Measurements from ENCODE around the gene CFAP92.
A peak's percentile ranks its signal among the peaks of the same experiment; 100 is the strongest.

Gene CFAP92

GRCh38 chr3:129015388-129016105 is 21.7 kb upstream of the CFAP92 start:
- DNase-seq (ENCODE audit: low read depth), result peak; percentile 44
- TF ChIP-seq, protein P1, sequence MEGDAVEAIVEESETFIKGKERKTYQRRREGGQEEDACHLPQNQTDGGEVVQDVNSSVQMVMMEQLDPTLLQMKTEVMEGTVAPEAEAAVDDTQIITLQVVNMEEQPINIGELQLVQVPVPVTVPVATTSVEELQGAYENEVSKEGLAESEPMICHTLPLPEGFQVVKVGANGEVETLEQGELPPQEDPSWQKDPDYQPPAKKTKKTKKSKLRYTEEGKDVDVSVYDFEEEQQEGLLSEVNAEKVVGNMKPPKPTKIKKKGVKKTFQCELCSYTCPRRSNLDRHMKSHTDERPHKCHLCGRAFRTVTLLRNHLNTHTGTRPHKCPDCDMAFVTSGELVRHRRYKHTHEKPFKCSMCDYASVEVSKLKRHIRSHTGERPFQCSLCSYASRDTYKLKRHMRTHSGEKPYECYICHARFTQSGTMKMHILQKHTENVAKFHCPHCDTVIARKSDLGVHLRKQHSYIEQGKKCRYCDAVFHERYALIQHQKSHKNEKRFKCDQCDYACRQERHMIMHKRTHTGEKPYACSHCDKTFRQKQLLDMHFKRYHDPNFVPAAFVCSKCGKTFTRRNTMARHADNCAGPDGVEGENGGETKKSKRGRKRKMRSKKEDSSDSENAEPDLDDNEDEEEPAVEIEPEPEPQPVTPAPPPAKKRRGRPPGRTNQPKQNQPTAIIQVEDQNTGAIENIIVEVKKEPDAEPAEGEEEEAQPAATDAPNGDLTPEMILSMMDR (IDR thresholded peaks at IDR 0.05; ENCODE audit: insufficient read depth, low read depth, low read length, missing control alignments), result no peak
- H3K4me3 ChIP-seq (ENCODE audit: low read depth, low read length), result no peak overlapping the region

DNA sequence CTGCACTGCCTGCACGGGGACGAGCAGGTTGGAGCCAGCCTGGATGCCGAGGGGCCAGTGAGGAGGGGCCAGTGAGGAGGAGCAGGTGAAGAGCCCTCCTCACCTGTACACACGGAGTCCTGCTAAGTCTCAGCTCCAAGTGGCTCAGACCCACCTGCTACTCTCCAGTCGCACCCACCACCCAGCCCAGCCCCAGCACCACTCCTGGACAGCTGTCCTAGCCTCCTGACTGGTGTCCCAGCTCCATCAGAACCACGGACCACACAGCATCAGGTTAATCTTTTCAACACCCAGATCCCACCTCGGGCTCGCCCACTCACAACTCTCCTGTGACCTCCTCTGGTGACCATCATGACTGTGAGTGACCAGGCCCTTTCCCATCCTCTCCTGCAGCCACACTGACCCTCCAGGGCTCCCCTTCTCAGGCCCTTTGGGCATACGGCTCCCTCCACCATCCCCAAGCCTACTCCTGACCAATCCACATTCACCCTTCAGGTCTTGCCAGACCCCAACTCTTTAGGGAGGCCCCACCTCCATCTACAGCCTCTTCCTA is 21.0 kb upstream of the CFAP92 start:
- no peak for DNase-seq (ENCODE audit: low read depth)
- H3K4me3 ChIP-seq (ENCODE audit: low read depth, low read length), result no peak overlapping the region

GRCh38 chr3:129014148-129014547 is 20.3 kb upstream of the CFAP92 start:
- DNase-seq (ENCODE audit: low read depth), result no peak
- TF ChIP-seq, protein P1 (IDR thresholded peaks at IDR 0.05; ENCODE audit: insufficient read depth, low read depth, low read length, missing control alignments), result no peak
- H3K4me3 ChIP-seq (ENCODE audit: low read depth, low read length), result no peak overlapping the region

More for the DNA sequence above, 21.0 kb upstream of the CFAP92 start:
- TF ChIP-seq, protein P1 (IDR thresholded peaks at IDR 0.05; ENCODE audit: insufficient read depth, low read depth, low read length, missing control alignments), result no peak

- DNase-seq (ENCODE audit: low read depth), result no peak
- H3K4me3 ChIP-seq (ENCODE audit: low read depth, low read length), result no peak overlapping the region
- TF ChIP-seq, protein P1 (IDR thresholded peaks at IDR 0.05; ENCODE audit: insufficient read depth, low read depth, low read length, missing control alignments), result no peak
These were observed 19.6 kb upstream of the CFAP92 start for GRCh38 chr3:129013491-129013891.

DNA sequence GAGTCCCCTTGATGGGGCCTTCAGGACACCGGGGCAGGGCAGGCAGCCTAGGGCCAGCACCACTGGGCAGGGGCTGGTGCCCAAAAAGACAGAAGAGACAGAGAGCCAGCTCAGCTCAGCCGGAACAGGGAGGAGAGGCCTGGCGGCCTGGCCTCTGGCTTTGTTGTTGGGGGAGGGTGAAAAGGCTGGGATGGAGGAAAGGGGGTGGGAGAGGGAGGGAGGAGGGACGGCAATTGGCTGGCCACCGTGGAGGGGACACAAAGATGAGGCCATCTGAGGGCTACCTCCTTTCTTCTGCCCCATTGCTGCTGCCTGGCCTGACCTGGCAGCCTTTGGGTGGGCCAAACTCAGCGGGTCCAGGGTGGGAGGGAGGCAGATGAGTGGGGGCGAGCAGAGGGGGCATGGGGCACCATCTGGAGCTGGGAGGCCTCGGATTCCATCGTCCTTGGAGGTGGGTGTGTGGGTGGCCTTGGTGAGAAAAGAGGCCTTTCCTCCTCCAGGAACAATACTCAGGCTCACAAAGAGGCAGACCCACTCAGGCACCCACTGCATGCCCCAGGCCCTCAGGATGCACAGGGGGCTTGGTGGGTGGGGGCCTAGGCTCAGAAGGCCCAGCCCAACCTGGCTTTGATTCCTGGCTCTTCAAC is 16.6 kb upstream of the CFAP92 start:
- TF ChIP-seq, protein P1 (IDR thresholded peaks at IDR 0.05; ENCODE audit: insufficient read depth, low read depth, low read length, missing control alignments), result no peak
- no peak for DNase-seq (ENCODE audit: low read depth)
- H3K4me3 ChIP-seq (ENCODE audit: low read depth, low read length), result no peak overlapping the region

GRCh38 chr3:129009266-129009665 is 15.4 kb upstream of the CFAP92 start:
- DNase-seq (ENCODE audit: low read depth), result no peak
- no peak overlapping the region for H3K4me3 ChIP-seq (ENCODE audit: low read depth, low read length)
- TF ChIP-seq, protein P1 (IDR thresholded peaks at IDR 0.05; ENCODE audit: insufficient read depth, low read depth, low read length, missing control alignments), result no peak
